Stimulated activated CD4-positive, alpha-beta T cell treated with anti-CD3 and anti-CD28 coated beads, Interleukin-1b, Interleukin-23, amount 100 ng/mL, for 48 hours (primary cell): ENCODE results near the gene RAB11FIP5.
"Not testable (repeated sequence)": the region's sequence is repeated elsewhere in the genome, so short reads cannot be mapped to it uniquely, and the experiment has no call there.

ENCODE experiments used
- DNase-seq: peaks from one replicate; pipeline ENCODE4 v3.0.0-alpha.2; 2020

The RAB11FIP5 gene

GRCh38 chr2:73067043-73067442, 45.7 kb downstream of the RAB11FIP5 start:
- DNase-seq = no peak

- not testable (repeated sequence) for DNase-seq
Measured at GRCh38 chr2:73065070-73065469, 47.7 kb downstream of the RAB11FIP5 start.

GRCh38 chr2:73063909-73064875, 48.6 kb downstream of the RAB11FIP5 start:
- no peak for DNase-seq

GRCh38 chr2:73063472-73063871, 49.3 kb downstream of the RAB11FIP5 start:
- no peak for DNase-seq

- no peak for DNase-seq
Measured at GRCh38 chr2:73059106-73059505, 53.6 kb downstream of the RAB11FIP5 start.

- DNase-seq = no peak
Measured at GRCh38 chr2:73054980-73055379, 57.8 kb downstream of the RAB11FIP5 start.

GRCh38 chr2:73053316-73054114, 59.2 kb downstream of the RAB11FIP5 start:
- DNase-seq = no peak

- no peak for DNase-seq
Measured at GRCh38 chr2:73050121-73050545, 62.6 kb downstream of the RAB11FIP5 start.

GRCh38 chr2:73043929-73044832, 68.6 kb downstream of the RAB11FIP5 start:
- DNase-seq = no peak

- no peak for DNase-seq
Measured at GRCh38 chr2:73043276-73043675, 69.5 kb downstream of the RAB11FIP5 start.

- no peak for DNase-seq
Measured at GRCh38 chr2:73037947-73038585, 74.7 kb downstream of the RAB11FIP5 start.

GRCh38 chr2:73036766-73037165, 76.0 kb downstream of the RAB11FIP5 start:
- DNase-seq = no peak

GRCh38 chr2:73035899-73036711, 76.6 kb downstream of the RAB11FIP5 start:
- DNase-seq = no peak

GRCh38 chr2:73034661-73035375, 77.9 kb downstream of the RAB11FIP5 start:
- DNase-seq = no peak

GRCh38 chr2:73033766-73034381, 78.9 kb downstream of the RAB11FIP5 start:
- DNase-seq = no peak

GRCh38 chr2:73033142-73033765, 79.5 kb downstream of the RAB11FIP5 start:
- DNase-seq = no peak

GRCh38 chr2:73032702-73033097, 80.0 kb downstream of the RAB11FIP5 start:
- no peak for DNase-seq

- DNase-seq = no peak
Measured at GRCh38 chr2:73031725-73032701, 80.7 kb downstream of the RAB11FIP5 start.
